Cardiac muscle cell (in vitro differentiated cells and primary cell): ENCODE results near the gene CHMP4B. TPM values are rescaled to one million over a fixed set of nuclear protein-coding genes. Genes with fewer than 3 reads are reported as not detected.

Experiments used
- DNase-seq, 2 donors: peaks; one replicate each; pipeline versions ENCODE4 v3.0.0 to v3.0.0-alpha.2; 2010 to 2017; ENCODE audit warnings: low read depth in 1 of 2, low spot score in 1 of 2
- H3K27ac ChIP-seq: fragments of 200-600 bp; sonication (generic); 2 replicates; pipeline ENCODE4 v1.5.1; 2016
- H3K27me3 ChIP-seq: fragments of 200-600 bp; sonication (generic); 2 replicates; pipeline ENCODE4 v1.6.0; 2016; ENCODE audit warnings: control low read depth
- H3K36me3 ChIP-seq: fragments of 200-600 bp; sonication (generic); 2 replicates; pipeline ENCODE4 v1.5.1; 2016; ENCODE audit warnings: control low read depth
- H3K4me1 ChIP-seq: fragments of 200-600 bp; sonication (generic); 2 replicates; pipeline ENCODE4 v1.8.1; 2017; ENCODE audit warnings: low read depth, mild to moderate bottlenecking, mixed run types
- H3K4me3 ChIP-seq: fragments of 200-600 bp; sonication (generic); 2 replicates; pipeline ENCODE4 v1.5.1; 2016; ENCODE audit warnings: mild to moderate bottlenecking
- H3K9me3 ChIP-seq: fragments of 200-600 bp; sonication (generic); 2 replicates; pipeline ENCODE4 v1.5.1; 2017; ENCODE audit warnings: low read depth, mild to moderate bottlenecking, control low read depth
- CTCF ChIP-seq: IDR thresholded peaks from 2 replicates; pipeline ENCODE4 v1.5.1; 2012; ENCODE audit warnings: low read depth, mild to moderate bottlenecking, low read length
- polyA plus RNA-seq: library from polyadenylated mRNA; unstranded; fragments of >200 nt; fragmentation: Nextera tagmentation; extraction: Ambion mirVana; gene quantifications from 2 replicates; pipeline ENCODE4 v1.2.1, GENCODE V29; 2016
- total RNA-seq: library from RNA; depleted of rRNA; stranded (reverse); fragments of >200 nt; gene quantifications from 2 replicates; pipeline ENCODE4 v1.2.3, GENCODE V29; 2016

Gene CHMP4B
- total and polyA plus RNA-seq, 2 experiments from 2014 or later: 4.6 to 110 TPM

- no peaks in the 10 kb centered on the region for H3K36me3 ChIP-seq
- no peaks in the 10 kb centered on the region for H3K27me3 ChIP-seq
- H3K4me3 ChIP-seq: no peak overlapping the region
- peak; percentile 72 for TF ChIP-seq CTCF
- no peaks in the 10 kb centered on the region for H3K9me3 ChIP-seq
- H3K4me1 ChIP-seq: no peaks in the 10 kb centered on the region
- peak; percentile 64 to 90 for DNase-seq
- no peak overlapping the region for H3K27ac ChIP-seq
These were observed 51.7 kb downstream of the CHMP4B start for GRCh38 chr20:33862709-33863403.

GRCh38 chr20:33863440-33864323 is 52.5 kb downstream of the CHMP4B start:
- Histone ChIP-seq H3K4me3 (no peak overlapping the region), H3K27ac (no peak overlapping the region), H3K36me3 (no peaks in the 10 kb centered on the region), H3K27me3 (no peaks in the 10 kb centered on the region), H3K4me1 (no peaks in the 10 kb centered on the region), H3K9me3 (no peaks in the 10 kb centered on the region)
- TF ChIP-seq CTCF: no peak
- peak in 1 of 2 donors; percentile 20 for DNase-seq

GRCh38 chr20:33864324-33864963 is 53.3 kb downstream of the CHMP4B start:
- Histone ChIP-seq H3K4me3 (no peak overlapping the region), H3K4me1 (no peaks in the 10 kb centered on the region), H3K27me3 (no peaks in the 10 kb centered on the region), H3K36me3 (no peaks in the 10 kb centered on the region), H3K27ac (no peak overlapping the region), H3K9me3 (no peaks in the 10 kb centered on the region)
- no peak for DNase-seq
- no peak for TF ChIP-seq CTCF

GRCh38 chr20:33865761-33866370 is 54.7 kb downstream of the CHMP4B start:
- Histone ChIP-seq H3K27ac (no peak overlapping the region), H3K4me1 (no peaks in the 10 kb centered on the region), H3K4me3 (no peak overlapping the region), H3K27me3 (no peaks in the 10 kb centered on the region), H3K9me3 (no peaks in the 10 kb centered on the region), H3K36me3 (no peaks in the 10 kb centered on the region)
- DNase-seq: no peak
- TF ChIP-seq CTCF: no peak

- Histone ChIP-seq H3K27ac (no peak overlapping the region), H3K4me1 (no peaks in the 10 kb centered on the region), H3K36me3 (no peaks in the 10 kb centered on the region), H3K9me3 (no peaks in the 10 kb centered on the region), H3K4me3 (no peak overlapping the region), H3K27me3 (no peaks in the 10 kb centered on the region)
- TF ChIP-seq CTCF: no peak
- peak in 1 of 2 donors; percentile 64 for DNase-seq
These were observed 55.4 kb downstream of the CHMP4B start for GRCh38 chr20:33866398-33867100.
